ENCODE results near the gene PDXK.
A peak's percentile ranks its signal among the peaks of the same experiment; 100 is the strongest.

The PDXK gene

DNA sequence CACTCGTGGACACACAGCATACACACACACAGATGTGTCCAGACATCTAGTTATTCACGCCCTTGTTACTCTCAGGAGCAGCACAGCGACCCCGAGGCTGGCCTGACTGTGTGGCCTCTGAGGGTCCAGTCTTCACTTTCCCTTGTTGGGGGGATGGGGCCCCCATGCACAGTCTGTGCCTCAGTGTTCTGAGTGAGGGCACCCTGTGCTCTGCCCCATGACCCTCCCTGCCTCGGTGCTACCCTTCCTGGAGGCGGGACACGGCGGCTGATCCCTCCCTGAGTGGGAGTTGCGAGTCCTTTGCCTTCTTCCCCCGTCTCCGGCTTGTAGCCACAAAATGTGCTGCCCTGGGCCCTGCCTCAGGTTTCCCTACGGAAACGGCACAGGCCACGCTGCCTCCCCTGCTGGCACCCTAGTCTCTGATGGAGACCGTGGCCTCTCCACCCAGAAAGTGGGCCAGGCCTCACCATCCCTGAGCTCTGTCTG is 48.6 kb downstream of the PDXK start:
- Mint-ChIP-seq H3K27me3 (peaks cover 4% of the 10 kb centered on the region), H3K9me3 (no peaks in the 10 kb centered on the region), H3K27ac (no peak overlapping the region), H3K36me3 (peaks cover 7% of the 10 kb centered on the region), H3K4me3 (no peak overlapping the region), H3K4me1 (peaks cover 5% of the 10 kb centered on the region)
- CTCF ChIA-PET: no interaction called here
- no peak for DNase-seq

DNA sequence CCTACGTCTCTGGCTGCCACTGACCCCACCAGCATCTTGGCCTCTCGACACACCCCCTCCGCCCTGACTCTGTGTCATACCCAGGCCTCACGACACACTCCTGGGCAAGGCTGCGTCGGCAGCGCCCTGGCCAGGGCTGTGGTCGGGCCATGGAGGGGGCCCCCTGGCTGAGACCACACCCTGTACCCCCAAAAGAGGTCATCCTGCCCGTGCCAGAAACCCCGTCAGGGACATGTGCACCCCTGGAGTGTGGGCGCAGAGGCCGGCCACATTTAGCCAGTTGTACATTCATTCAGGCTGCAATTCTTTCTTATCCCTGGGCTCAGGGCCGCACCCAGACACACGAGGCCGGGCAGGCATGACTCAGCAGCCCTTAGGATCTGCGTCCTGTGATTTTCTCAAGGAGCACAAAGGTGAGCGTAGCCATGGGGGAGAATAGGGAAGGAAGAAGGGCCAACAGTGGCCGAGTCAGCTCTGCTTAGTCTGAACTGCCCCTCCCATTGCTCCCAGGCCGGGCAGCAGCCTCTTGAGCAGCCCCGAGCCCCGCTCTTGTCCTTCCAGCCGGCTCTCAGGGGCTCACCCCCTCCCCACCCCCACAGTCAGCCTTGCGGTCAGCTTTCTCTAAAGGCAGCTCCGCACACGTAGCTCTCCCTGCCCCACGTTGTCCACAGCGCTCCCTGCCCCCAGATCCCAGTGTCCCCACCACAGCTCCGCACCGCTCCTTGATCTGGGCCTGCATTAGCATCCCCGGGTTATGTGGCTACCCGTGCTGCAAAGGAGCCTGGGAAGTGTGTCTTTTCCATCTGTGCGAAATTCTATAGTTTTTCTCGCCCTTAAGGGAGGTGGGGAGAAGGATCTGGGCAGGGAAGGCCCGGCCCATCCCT is 49.3 kb downstream of the PDXK start:
- no peak for DNase-seq
- Mint-ChIP-seq H3K4me1 (peaks cover 6% of the 10 kb centered on the region), H3K4me3 (no peak overlapping the region), H3K27me3 (peaks cover 4% of the 10 kb centered on the region), H3K36me3 (peaks cover 11% of the 10 kb centered on the region), H3K27ac (no peak overlapping the region), H3K9me3 (no peaks in the 10 kb centered on the region)
- CTCF ChIA-PET: no interaction called here

DNA sequence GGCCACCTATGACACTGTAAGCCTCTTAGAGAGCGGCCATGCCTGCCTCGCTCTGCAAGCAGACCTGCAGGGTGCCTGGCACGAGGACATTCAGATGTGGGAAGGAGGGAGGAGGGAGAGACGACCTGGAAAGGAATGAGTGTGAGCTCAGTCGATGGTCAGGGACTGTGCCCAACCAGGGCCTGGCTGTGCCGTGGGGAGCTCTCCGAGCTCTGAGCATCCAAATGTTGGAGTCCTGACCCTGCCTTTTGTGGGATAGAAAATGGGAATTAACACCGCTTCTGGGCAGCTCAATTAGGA is 49.9 kb downstream of the PDXK start:
- CTCF ChIA-PET: no interaction called here
- Mint-ChIP-seq H3K4me3 (no peak overlapping the region), H3K36me3 (peaks cover 15% of the 10 kb centered on the region), H3K4me1 (peaks cover 11% of the 10 kb centered on the region), H3K27me3 (peaks cover 4% of the 10 kb centered on the region), H3K27ac (no peak overlapping the region), H3K9me3 (no peaks in the 10 kb centered on the region)
- no peak for DNase-seq

DNA sequence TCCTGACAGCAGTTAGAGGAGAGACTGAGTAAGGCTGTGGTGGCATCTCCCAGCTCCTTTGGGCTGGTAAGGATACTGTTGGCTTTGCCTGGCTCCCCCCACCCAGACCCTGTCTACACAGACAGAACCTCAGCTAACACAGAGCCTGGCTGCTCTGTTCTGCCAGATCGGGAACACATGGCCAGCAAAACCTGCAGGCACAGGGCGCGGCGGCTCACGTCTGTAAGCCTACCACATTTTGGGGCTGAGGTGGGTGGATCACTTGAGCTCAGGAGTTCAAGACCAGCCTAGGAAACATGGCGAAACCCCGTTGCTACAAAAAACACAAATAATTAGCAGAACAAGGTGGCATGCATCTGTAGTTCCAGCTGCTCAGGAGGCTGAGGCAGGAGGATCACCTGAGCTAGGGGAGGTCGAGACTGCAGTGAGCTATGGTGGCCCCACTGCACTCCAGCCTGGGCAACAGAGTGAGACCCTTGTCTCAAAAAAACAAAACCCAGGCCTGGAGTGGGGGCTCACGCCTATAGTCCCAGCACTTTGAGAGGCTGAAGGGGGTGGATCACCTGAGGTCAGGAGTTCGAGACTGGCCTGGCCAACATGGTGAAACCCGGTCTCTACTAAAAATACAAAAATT is 50.5 kb downstream of the PDXK start:
- H3K9me3 Mint-ChIP-seq: no peaks in the 10 kb centered on the region
- CTCF ChIA-PET: no interaction called here
- H3K27ac Mint-ChIP-seq: no peak overlapping the region
- H3K4me3 Mint-ChIP-seq: no peak overlapping the region
- peaks cover 17% of the 10 kb centered on the region for H3K4me1 Mint-ChIP-seq
- H3K36me3 Mint-ChIP-seq: peaks cover 20% of the 10 kb centered on the region
- no peak for DNase-seq
- peaks cover 4% of the 10 kb centered on the region for H3K27me3 Mint-ChIP-seq

DNA sequence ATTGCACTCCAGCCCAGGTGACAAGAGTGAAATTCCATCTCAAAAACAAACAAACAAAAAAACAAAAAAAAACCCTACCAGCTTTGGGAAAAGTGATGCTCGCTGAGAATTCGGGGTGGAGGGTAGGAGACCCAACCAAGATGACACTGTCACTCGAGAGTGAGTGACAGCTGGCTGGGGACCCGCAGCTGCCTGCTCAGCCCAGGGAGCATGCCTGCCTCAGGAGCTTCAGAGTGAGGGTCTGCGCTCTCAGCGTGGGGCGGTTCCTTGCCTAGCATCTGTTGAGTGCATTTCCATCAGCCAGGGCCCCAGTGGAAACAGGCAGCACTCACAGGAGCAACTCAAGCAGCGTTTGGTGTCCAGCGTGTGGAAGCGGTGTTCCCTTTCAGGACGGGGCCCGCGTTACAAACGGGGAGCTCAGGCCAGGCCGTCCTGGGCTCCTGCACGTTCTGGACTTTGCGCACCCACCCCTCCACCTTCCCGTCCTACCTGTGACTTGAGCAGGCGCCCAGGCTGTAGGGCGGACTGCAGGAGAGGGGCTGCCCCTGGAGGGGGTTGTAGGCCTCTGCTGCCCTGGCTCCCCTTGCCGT is 51.2 kb downstream of the PDXK start:
- no peak overlapping the region for H3K27ac Mint-ChIP-seq
- no peak overlapping the region for H3K4me3 Mint-ChIP-seq
- no peak for DNase-seq
- CTCF ChIA-PET: no interaction called here
- peaks cover 4% of the 10 kb centered on the region for H3K27me3 Mint-ChIP-seq
- H3K9me3 Mint-ChIP-seq: no peaks in the 10 kb centered on the region
- H3K4me1 Mint-ChIP-seq: peaks cover 25% of the 10 kb centered on the region
- peaks cover 24% of the 10 kb centered on the region for H3K36me3 Mint-ChIP-seq

DNA sequence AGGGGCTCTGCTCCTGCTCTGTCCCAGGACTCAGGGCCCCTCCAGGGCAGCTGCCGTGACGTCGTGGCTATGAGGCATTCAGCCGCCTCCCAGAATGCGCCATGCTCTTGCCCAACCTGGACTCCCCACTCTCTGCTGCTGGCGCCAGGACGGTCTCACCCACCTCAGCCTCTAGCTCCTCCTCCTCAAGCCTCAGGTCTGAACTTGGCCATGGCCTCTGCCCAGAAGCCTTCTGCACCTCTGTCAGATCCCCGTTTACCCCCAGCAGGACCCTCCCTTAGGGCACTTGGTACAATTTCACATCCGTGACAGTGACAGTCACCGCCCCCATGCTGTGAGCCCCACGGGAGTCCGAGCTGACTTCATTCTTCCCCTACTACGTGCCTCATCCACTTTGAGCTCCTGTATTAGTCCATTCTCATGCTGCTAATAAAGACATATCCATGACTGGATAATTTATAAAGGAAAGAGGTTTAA is 52.3 kb downstream of the PDXK start:
- H3K27ac Mint-ChIP-seq: no peak overlapping the region
- peaks cover 27% of the 10 kb centered on the region for H3K36me3 Mint-ChIP-seq
- CTCF ChIA-PET: interaction anchor here (0.7 kb wide), 1 partner anchor 11 kb away, joined by 3 read pairs; no protein-coding TSS in a partner anchor
- H3K9me3 Mint-ChIP-seq: no peaks in the 10 kb centered on the region
- H3K4me3 Mint-ChIP-seq: no peak overlapping the region
- H3K4me1 Mint-ChIP-seq: peaks cover 30% of the 10 kb centered on the region
- peaks cover 4% of the 10 kb centered on the region for H3K27me3 Mint-ChIP-seq
- no peak for DNase-seq

DNA sequence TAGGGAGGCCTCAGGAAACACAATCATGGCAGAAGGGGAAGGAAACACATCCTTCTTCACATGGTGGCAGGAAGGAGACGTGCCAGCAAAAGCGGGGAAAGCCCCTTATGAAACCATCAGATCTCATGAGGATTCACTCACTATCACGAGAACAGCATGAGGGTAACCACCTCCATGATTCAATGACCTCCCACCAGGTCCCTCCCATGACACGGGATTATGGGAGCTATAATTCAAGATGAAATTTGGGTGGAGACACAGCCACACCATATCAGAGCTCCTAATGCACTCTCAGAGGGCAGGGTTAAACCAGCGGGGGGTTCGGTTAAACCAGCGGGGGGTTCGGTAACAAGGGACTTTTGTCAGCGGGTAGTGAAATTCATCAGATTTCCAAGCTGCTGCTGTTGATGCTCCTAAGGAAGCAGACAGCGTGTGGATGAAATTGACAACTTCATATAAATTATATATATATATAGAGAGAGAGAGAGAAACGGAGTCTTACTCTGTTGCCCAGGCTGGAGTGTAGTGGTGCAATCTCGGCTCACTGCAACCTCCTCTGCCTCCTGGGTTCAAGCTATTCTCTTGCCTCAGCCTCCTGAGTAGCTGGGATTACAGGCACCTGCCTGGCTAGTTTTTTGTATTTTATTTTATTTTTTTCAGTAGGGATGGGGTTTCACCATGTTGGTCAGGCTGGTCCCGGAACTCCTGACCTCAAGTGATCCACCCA is 52.9 kb downstream of the PDXK start:
- H3K9me3 Mint-ChIP-seq: no peaks in the 10 kb centered on the region
- H3K27me3 Mint-ChIP-seq: peaks cover 4% of the 10 kb centered on the region
- DNase-seq: no peak
- peaks cover 30% of the 10 kb centered on the region for H3K4me1 Mint-ChIP-seq
- peak overlapping the region; percentile 42 for H3K27ac Mint-ChIP-seq
- H3K4me3 Mint-ChIP-seq: no peak overlapping the region
- CTCF ChIA-PET: interaction anchor here (0.7 kb wide), 1 partner anchor 10 kb away, joined by 3 read pairs; no protein-coding TSS in a partner anchor
- peaks cover 27% of the 10 kb centered on the region for H3K36me3 Mint-ChIP-seq

DNA sequence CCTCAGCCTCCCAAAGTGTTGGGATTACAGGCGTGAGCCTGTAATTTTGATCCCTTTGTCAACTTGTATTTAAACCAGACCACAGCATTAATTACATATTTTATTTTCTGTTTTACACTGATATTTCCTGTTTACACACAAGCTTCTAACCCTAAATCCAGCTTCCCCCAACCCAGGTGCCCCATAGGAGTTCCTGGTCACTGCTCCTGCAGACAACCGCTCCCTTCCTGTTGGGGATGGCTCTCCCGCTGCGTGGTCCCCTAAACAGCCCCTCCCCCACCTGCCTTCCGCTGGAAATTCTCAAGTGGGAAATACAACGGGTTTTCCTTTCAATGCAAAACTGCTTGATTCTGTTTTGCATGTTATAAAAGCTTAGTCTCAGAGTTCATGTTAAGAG is 53.5 kb downstream of the PDXK start:
- Mint-ChIP-seq H3K9me3 (no peaks in the 10 kb centered on the region), H3K36me3 (peaks cover 27% of the 10 kb centered on the region), H3K4me1 (peaks cover 32% of the 10 kb centered on the region), H3K4me3 (no peak overlapping the region), H3K27me3 (peaks cover 4% of the 10 kb centered on the region), H3K27ac (no peak overlapping the region)
- CTCF ChIA-PET: no interaction called here
- DNase-seq: no peak

DNA sequence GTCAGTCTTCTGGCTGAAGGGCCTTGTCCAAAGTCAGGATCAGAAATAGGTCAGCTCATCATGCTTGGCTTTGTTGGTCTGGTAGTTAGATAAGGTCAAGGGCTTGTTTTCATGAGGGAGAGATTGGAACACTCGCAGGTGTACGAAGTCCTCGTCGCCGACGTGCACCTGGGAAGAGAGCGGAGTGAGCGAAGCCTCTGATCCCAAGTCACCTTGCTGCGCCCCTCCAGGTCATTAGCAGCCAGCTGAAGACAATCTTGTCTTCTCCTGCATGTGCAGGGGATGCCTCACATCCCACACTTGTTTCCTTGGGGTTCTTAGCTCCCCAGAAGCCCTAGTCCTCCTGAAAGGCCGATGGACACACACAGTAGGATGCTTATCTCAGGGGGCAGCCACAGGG is 55.2 kb downstream of the PDXK start:
- no peak for DNase-seq
- Mint-ChIP-seq H3K36me3 (peaks cover 27% of the 10 kb centered on the region), H3K4me3 (peak overlapping the region; percentile 35), H3K4me1 (peaks cover 49% of the 10 kb centered on the region), H3K27me3 (no peaks in the 10 kb centered on the region), H3K27ac (no peak overlapping the region), H3K9me3 (no peaks in the 10 kb centered on the region)
- CTCF ChIA-PET: no interaction called here

DNA sequence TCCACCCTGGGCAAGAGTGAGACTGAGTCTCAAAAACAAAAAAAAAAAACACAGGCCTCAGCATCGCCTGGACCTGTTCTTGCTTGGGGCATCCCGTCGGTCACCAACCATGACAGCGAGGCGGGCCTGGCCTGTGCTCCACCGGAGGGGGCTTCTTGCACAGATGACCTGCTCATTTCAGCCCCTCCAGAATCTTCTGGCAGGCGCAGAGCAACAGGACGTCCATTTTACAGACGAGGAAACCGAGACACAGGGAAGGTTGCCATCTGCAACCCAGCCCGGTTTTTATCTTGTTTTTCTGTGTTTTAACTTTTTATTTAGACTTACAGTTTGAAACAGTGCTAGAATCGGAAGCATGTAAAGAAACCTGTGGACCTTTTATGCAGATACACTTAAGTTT is 56.3 kb downstream of the PDXK start:
- Mint-ChIP-seq H3K4me1 (peaks cover 56% of the 10 kb centered on the region), H3K4me3 (peak overlapping the region; percentile 97), H3K27me3 (no peaks in the 10 kb centered on the region), H3K9me3 (no peaks in the 10 kb centered on the region), H3K36me3 (peaks cover 27% of the 10 kb centered on the region), H3K27ac (peak overlapping the region; percentile 86)
- no peak for DNase-seq
- CTCF ChIA-PET: no interaction called here

DNA sequence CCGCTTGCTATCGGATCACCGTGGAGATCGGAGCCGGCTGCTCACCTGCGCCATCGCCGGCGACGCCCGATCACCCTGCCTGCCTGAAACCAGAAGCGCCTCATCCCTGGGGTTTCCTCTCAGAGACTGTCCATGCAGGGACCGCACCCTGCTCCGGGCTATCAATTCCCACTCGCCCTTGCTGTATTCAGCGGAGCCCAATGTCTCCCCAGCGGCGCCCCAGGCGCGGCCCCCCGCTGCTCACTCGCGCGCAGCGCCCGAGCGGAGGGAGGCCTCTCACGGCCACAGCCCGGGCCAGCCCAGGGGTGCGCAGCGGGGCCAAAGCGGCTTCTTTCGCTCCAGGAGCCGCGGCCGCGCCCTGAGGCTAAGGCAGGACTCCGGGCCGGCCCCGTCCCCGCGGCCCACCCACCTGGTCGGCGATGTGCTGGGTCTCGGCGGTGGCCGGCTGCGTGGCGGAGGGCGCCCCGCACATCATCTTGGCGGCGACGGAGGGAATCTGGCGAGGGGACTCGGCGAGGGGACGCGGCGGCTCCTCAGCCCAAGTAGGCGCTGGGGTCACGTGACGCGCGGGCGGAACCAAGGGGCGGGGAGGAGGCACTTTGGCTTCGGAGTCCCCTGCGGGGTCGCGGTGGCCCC is 57.0 kb downstream of the PDXK start, which contains the start of gene CSTB:
TSS of gene CSTB (minus strand) at position 514 of the 636 bp plus-strand sequence. CDS start at position 475, 39 bp downstream.
- DNase-seq: peak; percentile 93
- Mint-ChIP-seq H3K4me1 (peaks cover 61% of the 10 kb centered on the region), H3K36me3 (peaks cover 27% of the 10 kb centered on the region), H3K27me3 (no peaks in the 10 kb centered on the region), H3K9me3 (no peaks in the 10 kb centered on the region), H3K27ac (peak within 1 kb of the TSS; percentile 88), H3K4me3 (peak within 1 kb of the TSS; percentile 97)
- CTCF ChIA-PET: no interaction called here

DNA sequence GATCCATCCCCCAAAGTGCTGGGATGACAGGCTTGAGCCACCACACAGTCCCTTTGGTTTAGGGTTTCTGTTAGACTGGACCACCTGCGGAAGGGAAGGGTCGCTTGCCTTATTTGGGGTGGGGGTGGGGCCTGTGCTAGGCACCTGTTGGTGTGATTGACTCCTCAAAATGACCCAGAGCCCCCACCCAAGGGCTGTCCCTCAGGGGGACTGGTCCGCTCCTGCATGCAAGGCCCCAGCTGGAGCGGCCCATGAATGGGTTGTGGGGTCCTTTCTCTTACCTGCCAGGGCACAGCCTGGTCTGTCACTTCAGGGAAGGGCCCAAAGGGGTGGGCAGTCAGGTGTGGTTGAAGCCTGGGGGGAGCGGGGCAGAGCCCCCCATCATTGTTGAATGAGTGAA is 59.0 kb downstream of the PDXK start:
- no peaks in the 10 kb centered on the region for H3K9me3 Mint-ChIP-seq
- no peaks in the 10 kb centered on the region for H3K27me3 Mint-ChIP-seq
- CTCF ChIA-PET: no interaction called here
- no peak for DNase-seq
- peaks cover 21% of the 10 kb centered on the region for H3K36me3 Mint-ChIP-seq
- H3K4me1 Mint-ChIP-seq: peaks cover 70% of the 10 kb centered on the region
- H3K27ac Mint-ChIP-seq: peak overlapping the region; percentile 86
- H3K4me3 Mint-ChIP-seq: peak overlapping the region; percentile 56

DNA sequence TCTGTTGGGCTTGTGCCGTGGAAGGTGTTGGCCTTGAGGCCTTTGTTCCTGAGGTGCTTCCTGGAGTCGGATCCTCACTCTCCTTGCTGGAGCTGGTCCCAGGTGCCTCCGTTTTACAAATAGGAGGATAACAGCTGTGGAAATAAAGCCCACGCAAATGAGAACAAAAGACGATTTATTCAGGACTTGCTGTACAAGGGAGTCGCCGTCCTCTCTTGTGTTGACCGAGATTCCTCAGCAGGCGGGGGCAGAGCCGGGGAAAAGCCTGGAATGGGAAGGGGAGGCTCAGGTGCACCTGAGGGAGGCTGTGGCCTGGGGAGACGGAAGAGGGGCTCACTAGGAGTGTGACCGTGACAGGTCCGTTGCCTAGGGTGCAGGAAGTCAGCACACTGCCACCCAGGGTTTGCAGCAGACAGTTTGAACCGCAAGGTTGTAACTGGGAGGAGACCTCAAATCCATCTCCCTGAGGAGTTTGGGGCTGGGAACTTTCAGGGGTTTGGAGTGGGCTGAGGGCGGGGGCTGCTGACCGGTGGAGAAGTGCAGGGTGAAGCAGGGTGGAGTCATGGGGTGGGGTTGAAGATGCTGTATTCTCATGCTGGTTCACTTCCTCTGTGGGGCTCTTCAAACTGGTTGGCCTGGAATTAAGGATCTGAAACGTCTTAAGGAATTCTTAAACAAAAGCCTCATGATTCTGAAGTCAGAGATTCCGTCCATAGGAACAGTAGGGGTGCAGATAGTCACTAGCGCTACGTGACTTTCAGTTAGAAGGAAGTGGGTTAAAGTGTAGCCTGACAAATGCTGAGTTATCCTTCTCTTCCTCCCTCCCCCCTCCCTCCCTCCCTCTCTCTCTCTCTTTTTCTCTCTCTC is 59.8 kb downstream of the PDXK start:
- CTCF ChIA-PET: no interaction called here
- peak; percentile 51 for DNase-seq
- peak overlapping the region; percentile 86 for H3K27ac Mint-ChIP-seq
- H3K27me3 Mint-ChIP-seq: no peaks in the 10 kb centered on the region
- peaks cover 13% of the 10 kb centered on the region for H3K36me3 Mint-ChIP-seq
- no peaks in the 10 kb centered on the region for H3K9me3 Mint-ChIP-seq
- peaks cover 72% of the 10 kb centered on the region for H3K4me1 Mint-ChIP-seq
- peak overlapping the region; percentile 56 for H3K4me3 Mint-ChIP-seq

Measured in activated naive CD4-positive, alpha-beta T cell treated with anti-CD3 and anti-CD28 coated beads, Interleukin-2, amount 10 ng/mL, durations not matched to agents 7 days and 5 days (primary cell).